NCI-H2196 treated with DMSO at 0.1 percent for 48 hours (cell line): ENCODE measurements around the gene ZDHHC13.
"Not testable (repeated sequence)": the region's sequence is repeated elsewhere in the genome, so short reads cannot be mapped to it uniquely, and the experiment has no call there.

Experiments used
- DNase-seq: peaks from one replicate; lab custom pipeline; 2025; ENCODE audit not compliant: unreplicated experiment; lab: John Stamatoyannopoulos, UW

The ZDHHC13 gene

GRCh38 chr11:19094859-19095258, 22.1 kb upstream of the ZDHHC13 start:
- no peak for DNase-seq

DNA sequence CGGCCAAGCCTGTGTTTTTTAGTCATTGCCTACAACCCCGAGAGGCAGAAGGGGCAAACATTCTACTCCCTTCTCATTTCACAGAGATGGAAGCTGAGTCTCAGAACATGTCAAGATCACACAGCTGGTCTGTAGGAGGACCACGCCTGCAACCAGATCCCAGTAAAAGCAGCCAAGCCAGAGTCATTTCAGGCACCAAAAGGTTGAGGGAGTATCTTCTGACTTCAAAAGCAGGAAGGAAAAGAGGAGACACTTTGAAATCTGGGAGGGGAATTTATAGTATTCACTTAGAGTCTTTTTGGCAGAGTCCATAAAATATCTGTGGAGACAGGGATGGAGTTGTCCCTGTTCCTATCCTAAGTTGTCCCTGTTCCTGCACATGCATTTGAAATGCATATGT, 17.9 kb upstream of the ZDHHC13 start:
- no peak for DNase-seq

GRCh38 chr11:19100885-19101284, 16.1 kb upstream of the ZDHHC13 start:
- no peak for DNase-seq

DNA sequence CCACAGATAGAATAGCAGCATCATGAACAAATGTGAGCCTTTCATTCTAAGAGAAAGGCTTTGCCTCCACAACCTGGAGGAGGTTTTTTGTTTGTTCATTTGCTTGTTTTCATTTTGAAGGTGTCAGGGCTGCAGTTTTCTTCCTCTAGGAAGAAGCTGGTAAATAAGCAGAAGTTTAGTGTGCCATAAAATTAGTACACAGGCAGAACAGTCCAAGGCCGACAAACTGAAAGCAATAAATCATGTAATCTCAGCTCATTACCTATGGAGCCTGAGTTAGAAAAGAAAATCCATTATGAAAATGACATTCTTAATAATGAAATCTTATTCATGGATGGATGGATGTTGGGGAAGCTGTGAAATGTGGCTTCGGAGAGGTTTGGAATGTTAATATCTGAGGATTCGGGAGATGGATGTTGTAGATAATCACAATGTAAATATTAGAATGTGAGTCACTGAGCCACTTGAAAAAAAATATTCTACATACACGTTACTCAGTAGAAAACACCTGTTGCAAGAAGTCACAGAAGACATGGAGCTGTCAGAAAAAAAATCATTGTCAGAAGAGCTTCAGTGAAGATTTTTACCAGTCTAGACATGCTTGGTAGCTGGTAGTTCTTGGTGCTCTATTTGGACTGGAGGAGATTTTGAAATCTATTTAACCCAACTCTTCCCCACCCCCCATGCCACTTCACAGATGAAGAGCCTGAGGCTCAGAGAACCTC, 15.0 kb upstream of the ZDHHC13 start:
- DNase-seq: peak; percentile 6

DNA sequence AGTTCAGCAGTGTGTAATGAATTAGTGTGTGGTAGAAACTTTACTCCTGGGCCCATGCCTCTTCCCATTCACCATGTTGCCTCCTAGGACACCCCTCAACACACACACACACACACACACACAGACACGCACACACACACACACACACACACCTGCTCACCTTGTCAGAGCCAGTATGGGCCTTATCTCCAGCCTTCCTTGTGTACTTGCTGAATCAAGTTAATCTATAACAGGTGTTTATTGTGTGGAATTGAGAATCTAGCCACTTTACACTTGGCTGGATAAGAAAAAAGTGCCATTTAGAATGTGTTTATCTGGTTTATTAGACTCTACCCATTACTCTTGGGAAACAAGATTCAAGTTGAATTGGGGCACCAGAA, 14.5 kb upstream of the ZDHHC13 start:
- DNase-seq: no peak

DNA sequence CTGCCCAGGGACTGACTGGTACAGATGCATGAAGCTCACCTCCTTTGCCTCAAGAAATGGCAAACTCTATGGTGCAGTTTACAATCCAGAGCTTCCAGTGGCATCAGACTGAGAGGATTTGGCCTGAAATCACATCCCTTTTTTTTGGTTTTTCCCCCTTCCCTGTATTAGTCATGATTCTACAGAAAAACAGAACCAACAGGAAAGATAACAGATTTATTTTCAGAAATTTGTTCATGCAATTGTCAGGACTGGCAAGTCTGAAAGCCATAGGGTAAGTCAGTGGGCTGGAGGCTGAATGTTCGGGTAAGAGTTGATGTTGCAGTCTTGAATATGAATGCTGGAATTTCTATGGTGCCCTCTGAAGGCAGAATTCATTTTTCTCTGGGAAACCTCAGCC, 12.0 kb upstream of the ZDHHC13 start:
- no peak for DNase-seq

DNA sequence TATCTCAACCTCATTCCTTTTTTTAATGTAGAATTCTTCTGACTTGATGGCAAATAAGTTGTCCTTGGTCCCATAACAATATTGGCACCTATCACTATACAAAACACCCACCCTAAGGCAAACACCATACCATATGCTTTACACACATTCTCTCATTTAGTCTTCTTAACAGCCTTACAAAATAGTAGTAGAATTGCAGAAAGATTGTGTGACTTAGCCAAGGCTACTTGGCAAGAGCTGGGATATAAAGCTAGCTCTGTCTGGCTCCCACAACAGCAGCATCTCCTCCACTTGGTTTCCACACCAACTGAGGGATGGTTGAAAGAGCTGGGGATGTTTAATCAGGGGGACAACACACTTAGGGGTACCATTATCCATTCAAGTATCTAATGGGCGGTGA, 9.8 kb upstream of the ZDHHC13 start:
- DNase-seq: no peak

- peak; percentile 34 for DNase-seq
Measured at GRCh38 chr11:19110295-19110694, 6.7 kb upstream of the ZDHHC13 start.

GRCh38 chr11:19111809-19112208, 5.2 kb upstream of the ZDHHC13 start:
- no peak for DNase-seq

- no peak for DNase-seq
Measured at GRCh38 chr11:19116276-19116970, 545 bp upstream of the ZDHHC13 start.

- no peak for DNase-seq
Measured at GRCh38 chr11:19117760-19118097, 761 bp downstream of the ZDHHC13 start.

DNA sequence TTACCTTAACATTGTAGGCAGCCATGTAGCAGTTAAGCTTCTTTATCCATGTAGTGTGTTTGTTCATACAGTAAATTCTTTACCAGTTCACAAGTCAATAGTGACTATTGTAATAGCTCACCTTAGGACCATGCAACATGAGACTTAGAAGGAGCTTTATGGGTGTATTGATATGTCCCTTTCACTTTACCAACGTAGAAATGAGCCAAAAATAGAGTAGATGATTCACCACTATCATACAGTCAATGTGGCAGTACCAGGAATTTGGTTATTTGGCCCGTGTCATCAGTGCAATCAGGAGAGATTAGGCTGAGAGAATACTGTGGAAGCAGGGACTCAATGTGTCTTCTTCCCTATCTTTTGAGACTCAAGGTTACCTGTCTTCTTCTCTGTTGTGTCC, 4.7 kb downstream of the ZDHHC13 start:
- DNase-seq: no peak

DNA sequence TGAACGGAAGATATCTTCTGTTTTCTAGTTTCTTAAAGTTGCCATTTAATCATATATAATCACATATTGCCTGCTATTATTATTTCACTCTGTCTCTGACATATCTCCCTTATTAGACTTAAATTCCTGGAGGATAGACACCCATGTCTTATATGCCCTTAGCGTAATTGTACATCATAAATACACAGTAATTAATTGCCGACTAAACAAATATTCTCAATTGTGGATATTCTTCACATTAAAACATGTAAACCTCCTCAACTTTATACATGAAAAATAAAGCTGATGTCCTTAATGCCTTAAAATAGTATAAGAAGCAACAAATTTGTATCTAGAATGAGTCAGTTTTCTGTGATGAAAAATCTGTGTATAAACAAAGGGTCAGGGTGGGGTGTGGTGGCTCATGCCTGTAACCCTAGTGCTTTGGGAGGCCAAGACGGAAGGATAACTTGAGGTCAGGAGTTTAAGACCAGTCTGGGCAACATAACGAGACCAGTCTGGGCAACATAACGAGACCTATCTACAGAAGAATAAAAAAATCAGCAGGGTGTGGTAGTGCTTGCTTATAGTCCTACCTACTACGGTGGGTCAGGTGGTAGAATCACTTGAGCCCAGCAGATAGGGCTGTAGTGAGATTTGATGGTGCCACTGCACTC, 6.1 kb downstream of the ZDHHC13 start:
- DNase-seq: no peak

GRCh38 chr11:19126562-19127325, 9.8 kb downstream of the ZDHHC13 start:
- DNase-seq: not testable (repeated sequence)

GRCh38 chr11:19134004-19134403, 17.0 kb downstream of the ZDHHC13 start:
- no peak for DNase-seq

- DNase-seq: not testable (repeated sequence)
Measured at GRCh38 chr11:19136884-19137283, 19.9 kb downstream of the ZDHHC13 start.

GRCh38 chr11:19145319-19145718, 28.4 kb downstream of the ZDHHC13 start:
- DNase-seq: no peak

DNA sequence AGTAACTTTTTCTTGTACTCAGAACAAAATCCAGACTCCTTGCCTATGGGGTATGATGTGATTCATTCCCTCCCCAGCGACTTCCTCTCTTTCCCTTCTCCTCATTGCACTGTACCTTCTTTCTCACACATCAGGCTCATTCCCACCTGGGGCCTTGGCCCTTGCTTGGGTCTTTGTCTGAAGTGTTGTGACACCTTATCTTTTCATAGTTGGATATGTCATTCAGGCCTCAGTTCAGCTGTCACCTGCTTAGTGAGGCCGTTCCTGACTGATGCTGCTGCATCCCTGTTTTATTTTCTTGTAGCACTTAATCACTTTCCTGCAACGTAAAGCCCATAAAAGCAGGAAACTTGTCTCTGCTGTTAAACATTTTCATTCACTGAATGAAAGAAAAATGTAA, 39.9 kb downstream of the ZDHHC13 start:
- no peak for DNase-seq

- DNase-seq: no peak
Measured at GRCh38 chr11:19160847-19161246, 43.9 kb downstream of the ZDHHC13 start.

- DNase-seq: no peak
Measured at GRCh38 chr11:19161651-19162050, 44.7 kb downstream of the ZDHHC13 start.

GRCh38 chr11:19162951-19163505, 46.1 kb downstream of the ZDHHC13 start:
- DNase-seq: no peak
